Hepatocyte (in vitro differentiated cells): Measurements from ENCODE around the gene HNF1A. TPM values are rescaled to one million over a fixed set of nuclear protein-coding genes. Genes with fewer than 3 reads are reported as not detected.

Experiments
- DNase-seq: peaks from one replicate; pipeline ENCODE4 v3.0.0-alpha.2; 2016; ENCODE audit warnings: low spot score
- H2AFZ ChIP-seq: fragments of 200-600 bp; sonication (generic); 2 replicates; pipeline ENCODE4 v1.6.0; 2016; ENCODE audit warnings: antibody characterized with exemption, mild to moderate bottlenecking
- H3K27ac ChIP-seq: fragments of 200-600 bp; sonication (generic); 2 replicates; pipeline ENCODE4 v1.5.1; 2016; ENCODE audit warnings: mild to moderate bottlenecking
- H3K27me3 ChIP-seq: fragments of 200-600 bp; sonication (generic); 2 replicates; pipeline ENCODE4 v1.6.1; 2016
- H3K36me3 ChIP-seq: fragments of 200-600 bp; sonication (generic); replicated peaks from 2 replicates; pipeline ENCODE4 v1.5.1; 2016; ENCODE audit warnings: low read depth; ENCODE audit not compliant: insufficient read depth
- H3K4me1 ChIP-seq: fragments of 200-600 bp; sonication (generic); 2 replicates; pipeline ENCODE4 v1.5.1; 2016; ENCODE audit warnings: mild to moderate bottlenecking, moderate library complexity; ENCODE audit not compliant: insufficient read depth
- H3K4me2 ChIP-seq: fragments of 200-600 bp; sonication (generic); 2 replicates; pipeline ENCODE4 v1.6.0; 2016
- H3K4me3 ChIP-seq: fragments of 200-600 bp; sonication (generic); 2 replicates; pipeline ENCODE4 v1.5.1; 2016; ENCODE audit warnings: mild to moderate bottlenecking
- H3K79me2 ChIP-seq: fragments of 200-600 bp; sonication (generic); 2 replicates; pipeline ENCODE4 v1.6.0; 2017; ENCODE audit warnings: mild to moderate bottlenecking
- H3K9me2 ChIP-seq: fragments of 200-600 bp; sonication (generic); replicated peaks from 2 replicates; pipeline ENCODE4 v1.6.0; 2017; ENCODE audit warnings: mild to moderate bottlenecking; ENCODE audit not compliant: insufficient read depth
- H3K9me3 ChIP-seq: fragments of 200-600 bp; sonication (generic); 2 replicates; pipeline ENCODE4 v1.5.1; 2016; ENCODE audit warnings: low read depth, mild to moderate bottlenecking
- H4K20me1 ChIP-seq: fragments of 200-600 bp; sonication (generic); 2 replicates; pipeline ENCODE4 v1.6.0; 2016; ENCODE audit warnings: mild to moderate bottlenecking; ENCODE audit not compliant: insufficient read depth, poor library complexity, severe bottlenecking
- CTCF ChIP-seq: fragments of 200-600 bp; sonication (generic); IDR thresholded peaks from 2 replicates; pipeline ENCODE4 v1.5.1; 2016; ENCODE audit warnings: antibody characterized with exemption, mild to moderate bottlenecking; ENCODE audit not compliant: poor library complexity
- EZH2 ChIP-seq: fragments of 200-600 bp; sonication (generic); IDR thresholded peaks from 2 replicates; pipeline ENCODE4 v1.6.1; 2016; ENCODE audit warnings: antibody characterized with exemption, mild to moderate bottlenecking, borderline replicate concordance
- EZH2phosphoT487 ChIP-seq: fragments of 200-600 bp; sonication (generic); IDR thresholded peaks from one replicate; pipeline ENCODE4 v1.6.1; 2018; ENCODE audit warnings: antibody characterized with exemption, mild to moderate bottlenecking, low read depth, moderate library complexity; ENCODE audit not compliant: unreplicated experiment, severe bottlenecking
- WGBS: methylation state at CpG from one replicate; pipeline ENCODE4 v1.1.6; 2016; ENCODE audit warnings: low lambda C conversion rate; ENCODE audit errors: missing lambda C conversion rate; 5-methylcytosine and 5-hydroxymethylcytosine counted together
- polyA plus RNA-seq: library from polyadenylated mRNA; unstranded; fragments of >200 nt; fragmentation: Nextera tagmentation; extraction: Ambion mirVana; gene quantifications from 2 replicates; pipeline ENCODE4 v1.2.1, GENCODE V29; 2016
- total RNA-seq: library from RNA; depleted of rRNA; stranded (reverse); fragments of >200 nt; gene quantifications from 2 replicates; pipeline ENCODE4 v1.2.3, GENCODE V29; 2014

HNF1A gene
- total and polyA plus RNA-seq, 2 experiments from 2014 or later, result 16.7 to 23.9 TPM

DNA sequence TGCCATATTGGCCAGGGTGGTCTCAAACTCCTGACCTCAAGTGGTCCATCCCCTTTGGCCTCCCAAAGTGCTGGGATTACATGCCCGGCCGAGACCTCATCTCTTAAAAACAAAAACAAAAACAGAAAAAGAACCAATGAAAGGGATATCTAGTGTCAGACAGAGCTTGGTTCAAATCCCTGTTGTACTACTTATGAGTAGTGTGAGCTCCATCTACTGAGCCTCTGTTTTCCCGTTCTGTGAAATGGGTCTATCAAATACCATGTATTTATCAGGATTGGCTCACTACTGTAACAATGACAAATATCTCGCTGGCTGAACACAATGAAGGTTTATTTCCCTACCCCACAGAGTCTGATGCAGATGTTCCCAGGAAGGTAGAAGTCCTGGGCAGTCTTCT is 36.9 kb upstream of the HNF1A start:
- Histone ChIP-seq H4K20me1 (no peaks in the 10 kb centered on the region), H3K4me1 (no peaks in the 10 kb centered on the region), H3K79me2 (no peaks in the 10 kb centered on the region), H3K27me3 (no peaks in the 10 kb centered on the region), H3K27ac (no peak overlapping the region), H3K4me2 (no peak overlapping the region), H3K36me3 (no peaks in the 10 kb centered on the region), H3K9me2 (no peaks in the 10 kb centered on the region), H2AFZ (no peak overlapping the region), H3K9me3 (no peaks in the 10 kb centered on the region), H3K4me3 (no peak overlapping the region)
- TF ChIP-seq EZH2phosphoT487 (no peak), EZH2 (no peak), CTCF (no peak)
- WGBS, result 95% methylated on average over 4 of the region's 4 CpGs
- DNase-seq, result no peak

GRCh38 chr12:120941846-120942405 is 36.4 kb upstream of the HNF1A start:
- H3K4me1 ChIP-seq, result no peaks in the 10 kb centered on the region
- H3K27ac ChIP-seq, result no peak overlapping the region
- no peaks in the 10 kb centered on the region for H3K27me3 ChIP-seq
- H3K36me3 ChIP-seq, result no peaks in the 10 kb centered on the region
- no peaks in the 10 kb centered on the region for H4K20me1 ChIP-seq
- H3K4me3 ChIP-seq, result no peak overlapping the region
- H3K79me2 ChIP-seq, result no peaks in the 10 kb centered on the region
- no peak for DNase-seq
- TF ChIP-seq CTCF (no peak), EZH2 (no peak), EZH2phosphoT487 (no peak)
- no peaks in the 10 kb centered on the region for H3K9me2 ChIP-seq
- H3K4me2 ChIP-seq, result no peak overlapping the region
- WGBS, result 74% methylated on average over 3 of the region's 3 CpGs
- no peak overlapping the region for H2AFZ ChIP-seq
- H3K9me3 ChIP-seq, result no peaks in the 10 kb centered on the region

- Histone ChIP-seq H2AFZ (no peak overlapping the region), H3K4me3 (no peak overlapping the region), H3K9me3 (no peaks in the 10 kb centered on the region), H3K36me3 (no peaks in the 10 kb centered on the region), H3K9me2 (no peaks in the 10 kb centered on the region), H3K4me2 (no peak overlapping the region), H3K79me2 (no peaks in the 10 kb centered on the region), H4K20me1 (no peaks in the 10 kb centered on the region), H3K4me1 (no peaks in the 10 kb centered on the region), H3K27me3 (no peaks in the 10 kb centered on the region), H3K27ac (no peak overlapping the region)
- TF ChIP-seq EZH2 (no peak), CTCF (no peak), EZH2phosphoT487 (no peak)
- WGBS, result 95% methylated on average over 3 of the region's 3 CpGs
- no peak for DNase-seq
These were observed 34.9 kb upstream of the HNF1A start for GRCh38 chr12:120943482-120943881.
